PC-3 (cell line): Measurements from ENCODE around the gene GABRB3.

ENCODE experiments used
- CTCF ChIP-seq: fragments of 300-600 bp; sonication (generic); conservative IDR thresholded peaks from 2 replicates; pipeline ENCODE4 v1.5.1; 2017; ENCODE audit warnings: antibody characterized with exemption, low read depth, mild to moderate bottlenecking, low read length
- EZH2 ChIP-seq: fragments of 300-600 bp; sonication (generic); IDR thresholded peaks from one replicate; pipeline ENCODE4 v1.6.1; 2017; ENCODE audit warnings: antibody characterized with exemption, mild to moderate bottlenecking, low read length; ENCODE audit not compliant: unreplicated experiment

- no peak for TF ChIP-seq CTCF
- no peak for TF ChIP-seq EZH2
Observed at GRCh38 chr15:26639966-26640365, 132.9 kb downstream of the GABRB3 start.
